GM12864 (cell line): ENCODE results near the gene ANK2.

Source experiments
- DNase-seq: peaks from one replicate; pipeline ENCODE4 v3.0.0-alpha.2; 2011; ENCODE audit warnings: low read depth
- H3K4me3 ChIP-seq: 2 replicates; pipeline ENCODE4 v1.5.1; 2011; ENCODE audit warnings: mild to moderate bottlenecking, low read depth, low read length, control low read depth
- CTCF ChIP-seq: IDR thresholded peaks from 2 replicates; pipeline ENCODE4 v1.5.1; 2011; ENCODE audit warnings: low read depth, mild to moderate bottlenecking, moderate library complexity, low read length, control low read depth, inconsistent platforms; ENCODE audit errors: missing control alignments

The ANK2 gene

GRCh38 chr4:113024388-113024787 lies 25.1 kb upstream of the ANK2 start:
- H3K4me3 ChIP-seq: no peak overlapping the region
- no peak for DNase-seq
- no peak for TF ChIP-seq CTCF

- no peak for TF ChIP-seq CTCF
- H3K4me3 ChIP-seq: no peak overlapping the region
- no peak for DNase-seq
Observed at GRCh38 chr4:113025416-113025815, 24.0 kb upstream of the ANK2 start.

- DNase-seq: no peak
- TF ChIP-seq CTCF: no peak
Observed at GRCh38 chr4:113026556-113026955, 22.9 kb upstream of the ANK2 start.

GRCh38 chr4:113028074-113028473 lies 21.4 kb upstream of the ANK2 start:
- H3K4me3 ChIP-seq: no peak overlapping the region
- TF ChIP-seq CTCF: no peak
- no peak for DNase-seq

More at GRCh38 chr4:113026556-113026955, 22.9 kb upstream of the ANK2 start:
- H3K4me3 ChIP-seq: no peak overlapping the region

GRCh38 chr4:113031212-113031611 lies 18.2 kb upstream of the ANK2 start:
- no peak for DNase-seq
- H3K4me3 ChIP-seq: no peak overlapping the region
- no peak for TF ChIP-seq CTCF

GRCh38 chr4:113040793-113041192 lies 8.7 kb upstream of the ANK2 start:
- peak; percentile 4 for DNase-seq
- no peak for TF ChIP-seq CTCF
- no peak overlapping the region for H3K4me3 ChIP-seq

GRCh38 chr4:113042502-113042901 lies 7.0 kb upstream of the ANK2 start:
- DNase-seq: no peak
- H3K4me3 ChIP-seq: no peak overlapping the region
- TF ChIP-seq CTCF: no peak
